Activated CD4-positive, alpha-beta T cell treated with anti-CD3 and anti-CD28 coated beads for 36 hours (primary cell): ENCODE data around the gene MICALL2. TPM values are rescaled to one million over a fixed set of nuclear protein-coding genes. Genes with fewer than 3 reads are reported as not detected.

Experiments used
- ATAC-seq: fragments of 200-7000 bp; cut with Tn5 transposase; one replicate; pipeline ENCODE4 v1.10.0; 2021; ENCODE audit warnings: mild to moderate bottlenecking, moderate library complexity
- CTCF ChIA-PET: fragments of 350-600 bp; sonication (Branson Sonifier 250); formaldehyde crosslinking; loops from one replicate; lab custom pipeline; 2021; ENCODE audit warnings: antibody characterized with exemption; lab: Charles Lee
- POLR2A ChIA-PET: fragments of 350-600 bp; sonication (Branson Sonifier 250); formaldehyde crosslinking; loops from one replicate; lab custom pipeline; 2021; ENCODE audit warnings: antibody characterized with exemption, inconsistent platforms; lab: Charles Lee
- DNase-seq: peaks from one replicate; pipeline ENCODE4 v3.0.0-alpha.2; 2020
- H3K27ac Mint-ChIP-seq: one replicate; pipeline ENCODE4 v1.8.0; 2021; ENCODE audit warnings: mixed read lengths
- H3K27me3 Mint-ChIP-seq: one replicate; pipeline ENCODE4 v1.8.0; 2021; ENCODE audit warnings: mixed read lengths
- H3K36me3 Mint-ChIP-seq: one replicate; pipeline ENCODE4 v1.8.0; 2021; ENCODE audit warnings: low read depth, mixed read lengths
- H3K4me1 Mint-ChIP-seq: one replicate; pipeline ENCODE4 v1.8.0; 2021; ENCODE audit warnings: mixed read lengths
- H3K4me3 Mint-ChIP-seq: one replicate; pipeline ENCODE4 v1.8.0; 2021; ENCODE audit warnings: mild to moderate bottlenecking, moderate library complexity, mixed read lengths
- H3K9me3 Mint-ChIP-seq: one replicate; pipeline ENCODE4 v1.8.0; 2021; ENCODE audit warnings: low read depth, mixed read lengths
- intact Hi-C, 2 experiments: fragments of 100-400 bp; cut with DNase I in 1 of 2; cut with micrococcal nuclease in 1 of 2; formaldehyde crosslinking; loops; one replicate each; pipeline versions ENCODE4 v1.14.2 to v1.15.1; 2022 to 2024; cut with DNase I, micrococcal nuclease
- total RNA-seq, 2 experiments: library from RNA; stranded (reverse); gene quantifications; one replicate each; pipeline ENCODE4 v1.2.3, GENCODE V29; 2021

Gene MICALL2
- total RNA-seq, 2 experiments from 2014 or later = 1.9 to 2.7 TPM

GRCh38 chr7:1489336-1489735, 30.1 kb upstream of the MICALL2 start:
- H3K9me3 Mint-ChIP-seq = no peaks in the 10 kb centered on the region
- no peak for ATAC-seq
- CTCF ChIA-PET = interaction anchor here (0.6 kb wide), 1 partner anchor 15 kb away, joined by 3 read pairs; no protein-coding TSS in a partner anchor
- no peak for DNase-seq
- H3K27me3 Mint-ChIP-seq = no peaks in the 10 kb centered on the region
- intact Hi-C loops = no loop called here
- POLR2A ChIA-PET = no interaction called here
- H3K36me3 Mint-ChIP-seq = peaks cover 36% of the 10 kb centered on the region
- H3K4me3 Mint-ChIP-seq = no peak overlapping the region
- H3K4me1 Mint-ChIP-seq = no peaks in the 10 kb centered on the region
- H3K27ac Mint-ChIP-seq = no peak overlapping the region

- H3K4me1 Mint-ChIP-seq = no peaks in the 10 kb centered on the region
- CTCF ChIA-PET = no interaction called here
- peaks cover 39% of the 10 kb centered on the region for H3K36me3 Mint-ChIP-seq
- no peaks in the 10 kb centered on the region for H3K9me3 Mint-ChIP-seq
- no peak overlapping the region for H3K4me3 Mint-ChIP-seq
- no peak for ATAC-seq
- POLR2A ChIA-PET = no interaction called here
- DNase-seq = no peak
- no peaks in the 10 kb centered on the region for H3K27me3 Mint-ChIP-seq
- intact Hi-C loops = no loop called here
- H3K27ac Mint-ChIP-seq = no peak overlapping the region
These were observed 28.7 kb upstream of the MICALL2 start for GRCh38 chr7:1488016-1488415.

DNA sequence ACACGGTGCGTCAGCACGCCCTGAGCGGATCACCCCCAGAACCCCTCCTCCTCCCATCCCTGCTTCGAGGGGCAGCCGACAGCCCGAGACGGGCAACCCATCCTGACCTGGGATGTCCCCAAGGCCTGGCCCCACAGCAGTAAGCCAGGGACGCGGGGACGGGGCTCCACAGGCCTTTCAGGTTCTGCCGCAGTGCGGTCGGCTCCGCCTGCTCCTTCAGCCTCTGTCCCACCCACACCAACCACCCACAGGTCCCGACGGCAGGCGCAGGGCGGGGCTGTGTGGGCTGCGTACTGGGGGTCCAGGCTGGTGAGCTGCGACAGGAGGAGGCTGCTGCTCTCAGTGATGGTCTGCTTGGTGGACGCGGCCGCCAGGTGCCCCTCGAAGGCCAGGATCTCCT, 28.2 kb upstream of the MICALL2 start:
- DNase-seq = no peak
- intact Hi-C loops = no loop called here
- ChIA-PET POLR2A (no interaction called here), CTCF (no interaction called here)
- Mint-ChIP-seq H3K27me3 (no peaks in the 10 kb centered on the region), H3K27ac (no peak overlapping the region), H3K4me3 (no peak overlapping the region), H3K36me3 (peaks cover 38% of the 10 kb centered on the region), H3K9me3 (no peaks in the 10 kb centered on the region), H3K4me1 (no peaks in the 10 kb centered on the region)
- no peak for ATAC-seq

GRCh38 chr7:1486571-1486970, 27.3 kb upstream of the MICALL2 start:
- Mint-ChIP-seq H3K4me1 (no peaks in the 10 kb centered on the region), H3K4me3 (no peak overlapping the region), H3K27me3 (no peaks in the 10 kb centered on the region), H3K9me3 (no peaks in the 10 kb centered on the region), H3K27ac (no peak overlapping the region), H3K36me3 (peaks cover 34% of the 10 kb centered on the region)
- ChIA-PET CTCF (no interaction called here), POLR2A (no interaction called here)
- ATAC-seq = no peak
- no peak for DNase-seq
- intact Hi-C loops = no loop called here

DNA sequence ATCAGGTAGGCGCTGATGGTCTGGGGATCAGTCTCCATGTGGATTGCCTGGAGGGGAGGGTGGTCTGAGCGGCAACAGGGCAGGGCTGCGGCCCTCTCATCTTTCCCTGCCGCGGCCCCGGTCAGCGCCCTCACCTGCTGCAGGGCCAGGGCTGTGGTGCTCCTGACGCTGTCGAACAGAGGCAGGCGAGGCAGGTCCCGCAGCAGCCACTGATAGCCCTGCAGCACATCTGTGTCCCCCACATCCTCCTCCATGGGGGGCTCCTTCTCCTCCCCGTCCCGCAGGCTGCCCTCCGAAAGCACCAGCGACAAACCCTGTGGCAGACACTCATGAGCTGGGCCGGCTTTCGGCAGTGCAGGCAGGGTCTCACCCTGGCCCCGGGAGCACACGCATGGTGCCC, 25.9 kb upstream of the MICALL2 start:
- intact Hi-C loops = no loop called here
- no peak overlapping the region for H3K4me3 Mint-ChIP-seq
- ATAC-seq (no peak), DNase-seq (no peak)
- POLR2A ChIA-PET = no interaction called here
- H3K9me3 Mint-ChIP-seq = no peaks in the 10 kb centered on the region
- no peaks in the 10 kb centered on the region for H3K4me1 Mint-ChIP-seq
- CTCF ChIA-PET = no interaction called here
- H3K27me3 Mint-ChIP-seq = no peaks in the 10 kb centered on the region
- H3K36me3 Mint-ChIP-seq = peaks cover 24% of the 10 kb centered on the region
- H3K27ac Mint-ChIP-seq = no peak overlapping the region

- ATAC-seq = no peak
- Mint-ChIP-seq H3K27me3 (no peaks in the 10 kb centered on the region), H3K27ac (no peak overlapping the region), H3K4me3 (no peak overlapping the region), H3K4me1 (no peaks in the 10 kb centered on the region), H3K36me3 (peaks cover 22% of the 10 kb centered on the region), H3K9me3 (no peaks in the 10 kb centered on the region)
- intact Hi-C loops = no loop called here
- POLR2A ChIA-PET = no interaction called here
- CTCF ChIA-PET = no interaction called here
- DNase-seq = no peak
These were observed 25.3 kb upstream of the MICALL2 start for GRCh38 chr7:1484569-1484968.

DNA sequence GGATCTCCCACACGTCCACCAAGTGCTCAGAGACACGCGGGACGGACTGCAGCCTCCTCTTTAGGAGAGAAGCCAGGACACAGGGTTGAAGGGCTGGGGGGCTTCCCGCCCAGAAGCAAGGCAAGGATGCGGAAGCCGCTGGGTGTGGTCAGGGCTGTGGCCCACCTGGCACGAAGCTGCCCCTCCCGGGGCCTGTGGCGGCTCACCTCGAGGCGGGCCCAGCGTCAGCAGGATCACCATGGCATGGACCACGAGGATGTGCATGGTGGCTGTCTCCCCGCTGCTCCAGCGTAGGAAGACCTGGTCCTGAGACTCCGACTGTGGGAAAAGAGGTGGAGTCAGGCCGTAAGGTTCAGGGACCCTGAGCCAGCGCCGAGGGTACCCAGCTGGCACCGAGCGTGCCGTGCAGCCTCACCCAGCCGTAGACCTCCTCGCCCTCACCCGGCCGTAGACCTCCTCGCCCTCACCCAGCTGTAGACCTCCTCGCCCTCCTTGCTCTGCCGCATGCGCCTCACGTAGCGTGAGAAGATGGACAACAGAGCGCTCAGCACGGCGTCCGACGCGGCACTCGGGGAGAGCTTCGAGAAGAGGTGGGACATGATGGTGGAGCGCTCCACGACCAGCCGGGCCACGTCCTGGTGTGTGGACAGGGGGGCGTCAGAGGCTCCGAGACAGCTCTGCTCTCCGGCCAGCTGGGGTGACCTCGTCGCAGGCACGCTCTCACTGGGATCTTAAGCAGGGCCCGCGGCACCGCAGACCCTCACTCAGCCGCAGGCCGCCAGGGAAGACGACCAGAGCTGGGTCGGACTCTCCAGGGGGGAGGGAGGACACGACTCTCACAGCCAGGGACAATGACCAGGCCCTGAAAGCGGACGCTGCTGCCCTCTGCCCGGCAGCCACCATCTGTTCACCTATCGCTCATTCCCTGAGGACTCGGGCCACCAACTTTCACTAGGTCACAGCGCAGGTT, 24.6 kb upstream of the MICALL2 start:
- CTCF ChIA-PET = interaction anchor here (1.7 kb wide), 1 partner anchor 10 kb away, joined by 4 read pairs; no protein-coding TSS in a partner anchor
- no peak for DNase-seq

DNA sequence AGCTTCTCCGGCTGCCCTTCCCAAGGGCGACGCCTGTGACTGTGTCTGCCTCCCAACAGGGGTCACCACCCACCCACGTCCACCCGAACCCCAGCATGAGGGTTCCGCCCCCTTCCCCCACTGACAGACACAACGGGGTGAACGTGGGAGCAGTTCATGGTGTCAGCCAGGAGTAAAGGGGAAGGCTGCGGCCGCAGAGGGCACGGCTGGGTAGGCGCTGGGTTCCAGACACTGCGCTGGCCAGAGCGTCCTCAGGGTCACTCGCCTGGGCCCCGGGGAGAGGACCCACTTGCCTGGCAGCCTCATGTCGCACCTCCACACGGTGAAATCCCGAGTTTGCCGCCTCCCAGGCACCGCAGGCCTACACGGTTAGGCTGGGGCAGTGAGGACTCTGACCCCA, 23.8 kb upstream of the MICALL2 start:
- H3K9me3 Mint-ChIP-seq = no peaks in the 10 kb centered on the region
- no peaks in the 10 kb centered on the region for H3K4me1 Mint-ChIP-seq
- ChIA-PET CTCF (interaction anchor here (1.7 kb wide), 1 partner anchor 9 kb away, joined by 4 read pairs; no protein-coding TSS in a partner anchor), POLR2A (no interaction called here)
- intact Hi-C loops = no loop called here
- ATAC-seq = no peak
- no peak for DNase-seq
- H3K4me3 Mint-ChIP-seq = no peak overlapping the region
- H3K27me3 Mint-ChIP-seq = no peaks in the 10 kb centered on the region
- no peak overlapping the region for H3K27ac Mint-ChIP-seq
- peaks cover 11% of the 10 kb centered on the region for H3K36me3 Mint-ChIP-seq

More for the DNA sequence above, 24.6 kb upstream of the MICALL2 start:
- POLR2A ChIA-PET = no interaction called here
- no peaks in the 10 kb centered on the region for H3K27me3 Mint-ChIP-seq
- H3K36me3 Mint-ChIP-seq = peaks cover 17% of the 10 kb centered on the region
- no peaks in the 10 kb centered on the region for H3K4me1 Mint-ChIP-seq
- H3K4me3 Mint-ChIP-seq = no peak overlapping the region
- no peak overlapping the region for H3K27ac Mint-ChIP-seq
- intact Hi-C loops = no loop called here
- ATAC-seq = no peak
- no peaks in the 10 kb centered on the region for H3K9me3 Mint-ChIP-seq

DNA sequence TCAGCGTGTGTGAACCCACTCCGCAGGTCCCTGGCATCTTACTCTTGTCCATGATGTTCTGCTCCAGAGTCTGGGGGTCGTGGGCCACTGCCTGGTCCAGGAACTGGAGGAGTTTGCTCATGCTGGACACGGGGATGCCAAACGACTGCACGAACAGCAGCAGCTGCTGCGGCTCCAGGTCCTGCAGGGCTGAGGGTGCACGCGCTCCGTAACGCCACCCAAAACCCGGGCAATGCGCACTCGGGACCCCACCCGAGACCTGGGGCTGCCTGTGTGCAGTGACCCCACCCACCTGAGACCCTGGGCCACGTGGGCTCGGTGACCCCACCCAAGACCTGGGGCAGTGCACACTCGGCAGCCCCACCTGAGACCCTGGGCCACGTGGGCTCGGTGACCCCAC, 22.0 kb upstream of the MICALL2 start:
- Mint-ChIP-seq H3K36me3 (peaks cover 9% of the 10 kb centered on the region), H3K27ac (no peak overlapping the region), H3K27me3 (no peaks in the 10 kb centered on the region), H3K4me3 (no peak overlapping the region), H3K9me3 (no peaks in the 10 kb centered on the region), H3K4me1 (no peaks in the 10 kb centered on the region)
- no peak for DNase-seq
- POLR2A ChIA-PET = no interaction called here
- CTCF ChIA-PET = no interaction called here
- no peak for ATAC-seq
- intact Hi-C loops = no loop called here

DNA sequence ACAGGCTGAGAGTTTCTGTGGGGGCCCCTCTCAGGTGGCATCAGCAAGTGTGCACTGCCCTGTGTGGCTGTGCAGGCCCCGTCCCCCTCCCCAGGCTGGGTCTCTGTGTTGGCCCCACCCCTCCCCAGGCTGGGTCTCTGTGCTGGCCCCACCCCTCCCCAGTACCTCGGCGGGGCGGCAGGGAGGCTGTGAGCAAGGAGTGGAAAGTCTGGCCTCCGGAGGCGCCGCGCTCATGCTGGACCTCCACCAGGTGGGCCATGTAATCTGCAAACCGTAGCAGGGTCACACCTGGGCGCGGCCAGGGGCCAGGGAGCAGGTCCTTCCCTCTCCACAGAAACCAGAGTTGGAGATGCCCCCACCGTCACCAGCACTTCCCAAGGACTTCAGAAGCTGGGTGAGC, 21.4 kb upstream of the MICALL2 start:
- Mint-ChIP-seq H3K9me3 (no peaks in the 10 kb centered on the region), H3K27ac (no peak overlapping the region), H3K27me3 (no peaks in the 10 kb centered on the region), H3K4me1 (no peaks in the 10 kb centered on the region), H3K4me3 (no peak overlapping the region), H3K36me3 (peaks cover 9% of the 10 kb centered on the region)
- ChIA-PET POLR2A (no interaction called here), CTCF (no interaction called here)
- intact Hi-C loops = no loop called here
- ATAC-seq (no peak), DNase-seq (no peak)

DNA sequence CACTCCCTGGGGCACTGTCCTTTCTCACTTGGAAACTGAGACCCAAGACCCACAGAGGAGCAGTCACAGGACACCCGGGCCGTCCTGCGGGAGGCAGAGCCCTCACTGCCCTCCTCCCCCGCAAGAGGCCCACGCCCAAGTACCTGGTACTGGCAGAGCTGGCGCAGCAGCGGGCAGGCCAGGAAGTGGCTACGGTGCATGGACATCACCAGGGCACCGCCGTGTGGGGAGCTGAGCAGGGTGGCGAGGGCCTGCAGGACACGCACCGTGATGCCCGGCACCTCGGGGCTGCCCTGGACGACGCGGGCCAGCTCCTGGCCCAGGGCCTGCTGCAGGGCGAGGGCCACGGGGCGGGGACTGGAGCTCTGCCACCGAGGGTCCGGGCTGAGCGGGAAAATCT, 20.0 kb upstream of the MICALL2 start:
- CTCF ChIA-PET = no interaction called here
- Mint-ChIP-seq H3K27me3 (no peaks in the 10 kb centered on the region), H3K27ac (no peak overlapping the region), H3K4me1 (peaks cover 5% of the 10 kb centered on the region), H3K36me3 (peaks cover 11% of the 10 kb centered on the region), H3K4me3 (no peak overlapping the region), H3K9me3 (no peaks in the 10 kb centered on the region)
- ATAC-seq (no peak), DNase-seq (no peak)
- POLR2A ChIA-PET = no interaction called here
- intact Hi-C loops = no loop called here

DNA sequence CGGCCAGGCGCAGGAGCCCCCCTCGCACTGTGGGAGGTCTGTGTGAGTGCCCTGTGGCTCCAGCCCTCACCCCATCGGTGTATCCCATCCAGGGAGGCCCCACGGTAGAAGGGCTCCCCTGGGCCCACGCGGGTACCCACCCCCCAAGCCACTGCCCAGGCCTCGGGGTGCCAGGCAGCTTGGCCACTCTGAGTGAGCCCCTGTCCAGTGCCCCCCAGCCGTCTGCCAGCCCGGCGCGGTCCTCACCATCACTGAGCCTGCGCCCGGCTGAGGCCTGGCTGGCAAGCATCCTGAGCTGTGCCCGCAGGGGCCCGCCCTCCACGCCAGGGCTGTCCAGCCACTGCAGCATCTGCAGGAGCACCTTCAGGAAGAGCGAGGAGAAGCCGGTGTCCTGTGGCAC, 19.2 kb upstream of the MICALL2 start:
- ChIA-PET CTCF (no interaction called here), POLR2A (no interaction called here)
- H3K4me3 Mint-ChIP-seq = no peak overlapping the region
- DNase-seq (no peak), ATAC-seq (no peak)
- peaks cover 9% of the 10 kb centered on the region for H3K36me3 Mint-ChIP-seq
- no peak overlapping the region for H3K27ac Mint-ChIP-seq
- H3K27me3 Mint-ChIP-seq = no peaks in the 10 kb centered on the region
- H3K9me3 Mint-ChIP-seq = no peaks in the 10 kb centered on the region
- peaks cover 5% of the 10 kb centered on the region for H3K4me1 Mint-ChIP-seq
- intact Hi-C loops = no loop called here
